Cardiac muscle cell (in vitro differentiated cells and primary cell): ENCODE results near the gene EXOC3L1. TPM values are rescaled to one million over a fixed set of nuclear protein-coding genes. Genes with fewer than 3 reads are reported as not detected.

ENCODE experiments used
- DNase-seq, 2 donors: peaks; one replicate each; pipeline versions ENCODE4 v3.0.0 to v3.0.0-alpha.2; 2010 to 2017; ENCODE audit warnings: low read depth in 1 of 2, low spot score in 1 of 2
- H3K27ac ChIP-seq: fragments of 200-600 bp; sonication (generic); 2 replicates; pipeline ENCODE4 v1.5.1; 2016
- H3K27me3 ChIP-seq: fragments of 200-600 bp; sonication (generic); 2 replicates; pipeline ENCODE4 v1.6.0; 2016; ENCODE audit warnings: control low read depth
- H3K36me3 ChIP-seq: fragments of 200-600 bp; sonication (generic); 2 replicates; pipeline ENCODE4 v1.5.1; 2016; ENCODE audit warnings: control low read depth
- H3K4me1 ChIP-seq: fragments of 200-600 bp; sonication (generic); 2 replicates; pipeline ENCODE4 v1.8.1; 2017; ENCODE audit warnings: low read depth, mild to moderate bottlenecking, mixed run types
- H3K4me3 ChIP-seq: fragments of 200-600 bp; sonication (generic); 2 replicates; pipeline ENCODE4 v1.5.1; 2016; ENCODE audit warnings: mild to moderate bottlenecking
- H3K9me3 ChIP-seq: fragments of 200-600 bp; sonication (generic); 2 replicates; pipeline ENCODE4 v1.5.1; 2017; ENCODE audit warnings: low read depth, mild to moderate bottlenecking, control low read depth
- polyA plus RNA-seq: library from polyadenylated mRNA; unstranded; fragments of >200 nt; fragmentation: Nextera tagmentation; extraction: Ambion mirVana; gene quantifications from 2 replicates; pipeline ENCODE4 v1.2.1, GENCODE V29; 2016
- total RNA-seq: library from RNA; depleted of rRNA; stranded (reverse); fragments of >200 nt; gene quantifications from 2 replicates; pipeline ENCODE4 v1.2.3, GENCODE V29; 2016
- TF ChIP-seq, protein P1 (sequence below): IDR thresholded peaks from 2 replicates; pipeline ENCODE4 v1.5.1; 2012; ENCODE audit warnings: low read depth, mild to moderate bottlenecking, low read length

Gene EXOC3L1
- total and polyA plus RNA-seq, 2 experiments from 2014 or later, result 2.9 to 4.3 TPM

DNA sequence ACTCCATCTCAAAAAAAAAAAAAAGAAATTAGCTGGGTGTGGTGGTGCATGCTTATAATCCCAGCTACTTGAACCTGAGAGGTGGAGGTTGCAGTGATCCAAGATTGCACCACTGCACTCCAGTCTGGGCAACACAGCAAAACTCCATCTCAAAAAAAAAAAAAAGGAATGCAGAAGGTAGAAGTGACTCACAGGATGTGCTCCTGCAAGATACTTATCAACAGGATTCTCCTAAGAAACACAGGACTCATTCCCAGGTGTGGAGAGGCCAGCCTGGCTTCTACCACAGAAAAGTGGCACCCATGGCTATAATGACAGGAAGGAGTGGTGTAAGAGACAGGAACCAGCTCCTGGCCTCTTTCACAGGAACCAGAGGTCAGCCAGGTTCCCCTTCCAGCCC, 22.8 kb upstream of the EXOC3L1 start:
- Histone ChIP-seq H3K27ac (no peak overlapping the region), H3K27me3 (no peaks in the 10 kb centered on the region), H3K4me3 (no peak overlapping the region), H3K4me1 (no peaks in the 10 kb centered on the region), H3K9me3 (no peaks in the 10 kb centered on the region), H3K36me3 (no peaks in the 10 kb centered on the region)
- no peak for DNase-seq
- TF ChIP-seq, protein P1, sequence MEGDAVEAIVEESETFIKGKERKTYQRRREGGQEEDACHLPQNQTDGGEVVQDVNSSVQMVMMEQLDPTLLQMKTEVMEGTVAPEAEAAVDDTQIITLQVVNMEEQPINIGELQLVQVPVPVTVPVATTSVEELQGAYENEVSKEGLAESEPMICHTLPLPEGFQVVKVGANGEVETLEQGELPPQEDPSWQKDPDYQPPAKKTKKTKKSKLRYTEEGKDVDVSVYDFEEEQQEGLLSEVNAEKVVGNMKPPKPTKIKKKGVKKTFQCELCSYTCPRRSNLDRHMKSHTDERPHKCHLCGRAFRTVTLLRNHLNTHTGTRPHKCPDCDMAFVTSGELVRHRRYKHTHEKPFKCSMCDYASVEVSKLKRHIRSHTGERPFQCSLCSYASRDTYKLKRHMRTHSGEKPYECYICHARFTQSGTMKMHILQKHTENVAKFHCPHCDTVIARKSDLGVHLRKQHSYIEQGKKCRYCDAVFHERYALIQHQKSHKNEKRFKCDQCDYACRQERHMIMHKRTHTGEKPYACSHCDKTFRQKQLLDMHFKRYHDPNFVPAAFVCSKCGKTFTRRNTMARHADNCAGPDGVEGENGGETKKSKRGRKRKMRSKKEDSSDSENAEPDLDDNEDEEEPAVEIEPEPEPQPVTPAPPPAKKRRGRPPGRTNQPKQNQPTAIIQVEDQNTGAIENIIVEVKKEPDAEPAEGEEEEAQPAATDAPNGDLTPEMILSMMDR, result no peak

DNA sequence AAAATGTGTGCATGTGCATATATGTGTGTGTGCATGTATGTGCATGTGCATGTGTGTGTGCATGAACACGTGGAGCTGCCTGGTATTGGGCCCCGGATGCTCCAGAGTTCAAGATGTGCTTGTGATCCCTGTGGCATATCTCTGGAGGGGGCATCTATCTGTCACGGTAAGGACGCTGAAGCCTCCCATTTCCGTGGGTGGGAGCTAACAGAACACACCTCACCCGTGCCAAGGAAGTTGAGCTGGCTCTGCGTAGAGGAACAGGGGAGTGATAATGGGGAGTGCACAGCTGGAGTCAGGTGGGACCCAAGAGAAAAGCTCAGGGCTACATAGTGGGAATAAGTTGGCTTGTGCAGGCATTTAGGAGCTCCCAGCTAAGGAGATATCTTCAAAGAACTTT, 21.7 kb upstream of the EXOC3L1 start:
- no peaks in the 10 kb centered on the region for H3K9me3 ChIP-seq

DNA sequence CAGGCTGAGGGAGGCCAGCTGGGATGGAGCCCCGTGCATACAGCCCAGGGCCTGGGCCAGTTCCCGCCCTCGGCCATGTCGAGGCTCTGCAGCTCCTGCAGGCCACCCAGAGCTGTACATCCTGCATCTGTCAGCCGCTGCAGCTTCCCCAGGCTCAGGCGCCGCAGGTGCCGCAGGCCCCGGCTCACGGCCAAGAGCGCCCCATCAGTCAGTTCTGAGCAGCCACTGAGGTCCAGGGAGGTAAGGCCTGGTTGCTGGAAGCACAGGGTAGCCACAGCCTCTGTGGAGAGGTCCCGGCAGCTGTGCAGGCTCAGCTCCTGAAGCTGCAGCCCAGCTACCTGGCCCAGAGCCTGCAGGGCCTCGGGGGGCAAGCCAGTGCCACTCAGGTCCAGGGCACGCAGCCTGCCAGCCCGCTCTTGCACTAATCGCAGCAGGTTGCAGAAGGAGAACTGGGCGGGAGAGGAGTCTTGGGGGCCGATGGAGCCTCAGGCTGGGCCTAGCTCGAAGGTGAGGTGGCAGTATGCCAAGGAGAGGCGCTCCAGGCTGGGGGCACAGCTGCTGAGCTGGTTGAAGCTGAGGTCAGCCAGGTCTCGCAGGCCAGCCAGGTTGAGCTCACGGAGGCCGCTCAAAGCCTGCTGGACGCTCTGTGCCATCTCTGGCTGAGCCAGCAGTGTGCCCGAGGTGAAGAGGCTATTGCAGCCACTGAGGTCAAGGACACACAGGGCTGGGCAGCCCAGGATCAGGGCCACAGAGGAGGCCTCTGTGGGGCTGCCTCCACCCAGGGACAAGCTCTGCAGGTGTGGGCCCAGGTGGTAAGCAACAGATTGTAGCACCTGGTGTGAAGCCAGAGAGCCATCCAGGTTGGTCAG, 20.4 kb upstream of the EXOC3L1 start:
- no peak overlapping the region for H3K27ac ChIP-seq
- DNase-seq, result no peak
- no peaks in the 10 kb centered on the region for H3K36me3 ChIP-seq
- no peaks in the 10 kb centered on the region for H3K4me1 ChIP-seq
- H3K9me3 ChIP-seq, result no peaks in the 10 kb centered on the region
- no peaks in the 10 kb centered on the region for H3K27me3 ChIP-seq
- TF ChIP-seq, protein P1, result no peak
- H3K4me3 ChIP-seq, result no peak overlapping the region

More for the DNA sequence above, 21.7 kb upstream of the EXOC3L1 start:
- H3K36me3 ChIP-seq, result no peaks in the 10 kb centered on the region
- no peak for DNase-seq
- TF ChIP-seq, protein P1, result no peak
- H3K27ac ChIP-seq, result no peak overlapping the region
- no peaks in the 10 kb centered on the region for H3K4me1 ChIP-seq
- H3K27me3 ChIP-seq, result no peaks in the 10 kb centered on the region
- H3K4me3 ChIP-seq, result no peak overlapping the region

GRCh38 chr16:67209565-67209964, 19.6 kb upstream of the EXOC3L1 start:
- H3K27me3 ChIP-seq, result no peaks in the 10 kb centered on the region
- H3K9me3 ChIP-seq, result no peaks in the 10 kb centered on the region
- no peaks in the 10 kb centered on the region for H3K36me3 ChIP-seq
- H3K4me3 ChIP-seq, result no peak overlapping the region
- TF ChIP-seq, protein P1, result no peak
- no peak overlapping the region for H3K27ac ChIP-seq
- H3K4me1 ChIP-seq, result no peaks in the 10 kb centered on the region
- no peak for DNase-seq

DNA sequence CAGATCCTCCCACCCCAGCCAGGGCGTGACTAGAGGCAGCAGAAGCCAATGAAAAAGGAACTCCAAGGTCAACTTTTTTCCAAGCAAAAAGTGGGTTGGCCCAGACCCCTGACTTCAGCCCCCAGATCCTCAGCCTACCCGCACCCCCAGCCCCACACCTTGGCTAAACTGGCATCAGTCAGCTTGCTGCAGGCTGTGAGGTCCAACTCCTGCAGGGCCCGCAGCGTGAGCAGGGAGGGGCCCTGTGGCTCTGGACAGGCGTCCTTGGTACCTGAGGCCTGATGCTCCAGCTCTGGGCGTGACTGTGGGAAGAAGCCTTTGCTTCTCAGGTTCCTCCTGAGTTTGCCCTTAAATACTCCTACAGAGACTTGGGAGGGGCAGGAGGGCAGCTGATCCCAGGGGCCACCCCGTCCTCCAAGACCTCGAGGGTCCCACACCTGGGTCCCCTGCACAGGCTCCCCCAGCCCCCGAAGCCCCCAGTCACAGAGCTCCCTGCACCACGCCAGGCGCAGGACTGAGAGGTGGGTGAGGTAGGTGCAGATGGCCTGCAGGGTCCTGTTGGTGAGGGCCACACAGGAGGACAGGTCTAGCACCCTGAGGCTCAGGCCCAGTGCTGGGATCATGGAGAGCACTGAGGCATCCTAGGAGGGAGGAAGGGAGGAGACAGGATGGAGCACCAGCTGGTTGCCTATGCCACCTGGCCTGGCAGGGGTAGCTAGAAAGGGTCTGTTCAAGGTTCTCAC, 18.4 kb upstream of the EXOC3L1 start:
- H3K4me3 ChIP-seq, result no peak overlapping the region
- no peaks in the 10 kb centered on the region for H3K27me3 ChIP-seq
- DNase-seq, result no peak
- TF ChIP-seq, protein P1, result no peak
- no peaks in the 10 kb centered on the region for H3K9me3 ChIP-seq
- H3K4me1 ChIP-seq, result no peaks in the 10 kb centered on the region
- H3K36me3 ChIP-seq, result peaks cover 2% of the 10 kb centered on the region
- no peak overlapping the region for H3K27ac ChIP-seq
